ENCODE measurements around the gene CITED4. TPM values are rescaled to one million over a fixed set of nuclear protein-coding genes. Genes with fewer than 3 reads are reported as not detected.

The CITED4 gene
- total and polyA plus RNA-seq, 3 donors from 2014 or later = 20.1 to 124 (median 79.0) TPM

DNA sequence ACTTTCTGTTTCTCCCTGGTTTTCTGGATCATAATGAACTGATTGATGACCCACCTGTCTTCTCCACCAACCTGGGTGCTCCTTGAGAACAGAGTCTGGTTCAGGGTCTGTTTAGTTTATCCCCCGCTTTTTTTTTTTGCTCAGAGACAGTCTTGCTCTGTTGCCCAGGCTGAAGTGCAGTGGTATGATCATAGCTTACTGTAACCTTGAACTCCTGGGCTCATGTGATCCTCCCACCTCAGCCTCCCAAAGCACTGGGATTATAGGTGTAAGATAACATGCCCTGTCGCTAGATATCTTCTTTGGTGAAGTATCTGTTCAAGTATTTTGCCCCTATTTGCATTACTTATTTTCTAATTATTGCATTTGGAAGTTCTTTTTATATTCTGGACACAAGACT is 30.2 kb upstream of the CITED4 start:
- TF ChIP-seq, protein P1, sequence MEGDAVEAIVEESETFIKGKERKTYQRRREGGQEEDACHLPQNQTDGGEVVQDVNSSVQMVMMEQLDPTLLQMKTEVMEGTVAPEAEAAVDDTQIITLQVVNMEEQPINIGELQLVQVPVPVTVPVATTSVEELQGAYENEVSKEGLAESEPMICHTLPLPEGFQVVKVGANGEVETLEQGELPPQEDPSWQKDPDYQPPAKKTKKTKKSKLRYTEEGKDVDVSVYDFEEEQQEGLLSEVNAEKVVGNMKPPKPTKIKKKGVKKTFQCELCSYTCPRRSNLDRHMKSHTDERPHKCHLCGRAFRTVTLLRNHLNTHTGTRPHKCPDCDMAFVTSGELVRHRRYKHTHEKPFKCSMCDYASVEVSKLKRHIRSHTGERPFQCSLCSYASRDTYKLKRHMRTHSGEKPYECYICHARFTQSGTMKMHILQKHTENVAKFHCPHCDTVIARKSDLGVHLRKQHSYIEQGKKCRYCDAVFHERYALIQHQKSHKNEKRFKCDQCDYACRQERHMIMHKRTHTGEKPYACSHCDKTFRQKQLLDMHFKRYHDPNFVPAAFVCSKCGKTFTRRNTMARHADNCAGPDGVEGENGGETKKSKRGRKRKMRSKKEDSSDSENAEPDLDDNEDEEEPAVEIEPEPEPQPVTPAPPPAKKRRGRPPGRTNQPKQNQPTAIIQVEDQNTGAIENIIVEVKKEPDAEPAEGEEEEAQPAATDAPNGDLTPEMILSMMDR (IDR thresholded peaks at IDR 0.05) = no peak
- no peak for TF ChIP-seq POLR2A (IDR thresholded peaks at IDR 0.05)
- Histone ChIP-seq H3K9me3 (no peaks in the 10 kb centered on the region), H3K4me3 (no peak overlapping the region), H3K36me3 (ENCODE audit: low read depth, missing control alignments) (no peaks in the 10 kb centered on the region), H3K27me3 (no peaks in the 10 kb centered on the region), H3K27ac (no peak overlapping the region), H3K4me1 (no peaks in the 10 kb centered on the region)
- 67% methylated on average over 2 of the region's 2 CpGs for WGBS, 2 donors
- intact Hi-C loops (cut with DNase I; ENCODE audit: low total_unique reads) = no loop called here
- DNase-seq = no peak

GRCh38 chr1:40890771-40891170 is 28.6 kb upstream of the CITED4 start:
- H3K4me1 ChIP-seq = no peaks in the 10 kb centered on the region
- intact Hi-C loops (cut with DNase I; ENCODE audit: low total_unique reads) = no loop called here
- H3K36me3 ChIP-seq (ENCODE audit: low read depth, missing control alignments) = no peaks in the 10 kb centered on the region
- WGBS, 2 donors = 90% methylated on average over 2 of the region's 2 CpGs
- DNase-seq = no peak
- no peak overlapping the region for H3K4me3 ChIP-seq
- H3K27ac ChIP-seq = no peak overlapping the region
- H3K9me3 ChIP-seq = no peaks in the 10 kb centered on the region
- TF ChIP-seq, protein P1 (IDR thresholded peaks at IDR 0.05) = no peak
- no peak for TF ChIP-seq POLR2A (IDR thresholded peaks at IDR 0.05)
- H3K27me3 ChIP-seq = no peaks in the 10 kb centered on the region

DNA sequence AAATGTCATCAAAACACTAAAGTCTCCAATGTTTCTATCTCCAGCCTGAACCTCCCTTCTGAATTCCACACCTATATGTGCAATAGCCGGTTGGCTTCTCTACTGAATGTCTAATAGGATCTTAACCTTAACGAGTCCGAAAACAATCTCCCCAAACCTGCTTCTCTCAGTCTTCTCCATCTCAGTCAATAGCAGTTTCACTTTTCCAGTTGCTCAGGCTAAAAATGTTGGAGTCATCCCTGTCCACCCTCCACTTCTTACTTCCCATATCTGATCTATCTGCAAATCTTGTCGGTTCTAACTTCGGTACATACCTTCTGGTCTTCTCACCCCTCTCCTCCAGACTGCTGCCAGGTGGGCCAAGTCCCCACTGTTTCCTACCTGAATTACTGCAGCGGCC is 25.5 kb upstream of the CITED4 start:
- DNase-seq = no peak
- H3K4me1 ChIP-seq = no peaks in the 10 kb centered on the region
- no peaks in the 10 kb centered on the region for H3K27me3 ChIP-seq

DNA sequence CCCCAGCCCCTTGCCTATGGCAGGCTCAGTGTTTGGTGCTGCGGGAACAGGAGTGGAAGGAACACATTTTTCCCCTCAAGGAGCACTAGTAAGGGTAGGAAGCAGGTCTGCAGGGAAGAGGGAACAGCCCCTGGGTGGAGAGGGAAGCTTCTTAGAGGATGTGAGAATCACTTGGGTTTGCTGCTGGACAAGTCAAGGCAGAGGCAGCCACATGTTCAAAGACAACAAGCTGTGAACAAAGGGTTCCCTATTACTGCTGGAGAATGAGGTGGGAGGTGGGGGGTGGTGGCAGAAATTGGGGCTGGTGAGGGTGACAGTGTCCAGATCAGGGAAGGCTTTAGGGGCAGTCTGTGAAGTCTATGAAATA is 24.8 kb upstream of the CITED4 start:
- Histone ChIP-seq H3K4me3 (no peak overlapping the region), H3K36me3 (ENCODE audit: low read depth, missing control alignments) (no peaks in the 10 kb centered on the region), H3K27ac (no peak overlapping the region), H3K9me3 (no peaks in the 10 kb centered on the region), H3K4me1 (no peaks in the 10 kb centered on the region), H3K27me3 (no peaks in the 10 kb centered on the region)
- no peak for DNase-seq
- 89 to 100% methylated on average over 1 of the region's 1 CpG for WGBS, 2 donors
- intact Hi-C loops (cut with DNase I; ENCODE audit: low total_unique reads) = no loop called here
- no peak for TF ChIP-seq POLR2A (IDR thresholded peaks at IDR 0.05)
- TF ChIP-seq, protein P1 (IDR thresholded peaks at IDR 0.05) = no peak

More for the DNA sequence above, 25.5 kb upstream of the CITED4 start:
- H3K9me3 ChIP-seq = no peaks in the 10 kb centered on the region
- intact Hi-C loops (cut with DNase I; ENCODE audit: low total_unique reads) = no loop called here
- 95 to 96% methylated on average over 6 of the region's 6 CpGs for WGBS, 2 donors
- H3K27ac ChIP-seq = no peak overlapping the region
- no peak overlapping the region for H3K4me3 ChIP-seq
- no peak for TF ChIP-seq POLR2A (IDR thresholded peaks at IDR 0.05)
- TF ChIP-seq, protein P1 (IDR thresholded peaks at IDR 0.05) = no peak
- H3K36me3 ChIP-seq (ENCODE audit: low read depth, missing control alignments) = no peaks in the 10 kb centered on the region

GRCh38 chr1:40886318-40887011 is 24.3 kb upstream of the CITED4 start:
- no peaks in the 10 kb centered on the region for H3K36me3 ChIP-seq (ENCODE audit: low read depth, missing control alignments)
- no peak overlapping the region for H3K4me3 ChIP-seq
- intact Hi-C loops (cut with DNase I; ENCODE audit: low total_unique reads) = no loop called here
- DNase-seq = no peak
- H3K27ac ChIP-seq = no peak overlapping the region
- H3K9me3 ChIP-seq = no peaks in the 10 kb centered on the region
- H3K27me3 ChIP-seq = no peaks in the 10 kb centered on the region
- TF ChIP-seq, protein P1 (IDR thresholded peaks at IDR 0.05) = no peak
- no peak for TF ChIP-seq POLR2A (IDR thresholded peaks at IDR 0.05)
- no peaks in the 10 kb centered on the region for H3K4me1 ChIP-seq
- 70 to 75% methylated on average over 6 to 7 of the region's 7 CpGs for WGBS, 2 donors

Data from testis (tissue), 3 donors.